ENCODE data around the gene PRXL2A. TPM values are rescaled to one million over a fixed set of nuclear protein-coding genes. Genes with fewer than 3 reads are reported as not detected.

Gene PRXL2A
- total and polyA plus RNA-seq, 10 donors = 12.4 to 20.7 (median 16.0) TPM

DNA sequence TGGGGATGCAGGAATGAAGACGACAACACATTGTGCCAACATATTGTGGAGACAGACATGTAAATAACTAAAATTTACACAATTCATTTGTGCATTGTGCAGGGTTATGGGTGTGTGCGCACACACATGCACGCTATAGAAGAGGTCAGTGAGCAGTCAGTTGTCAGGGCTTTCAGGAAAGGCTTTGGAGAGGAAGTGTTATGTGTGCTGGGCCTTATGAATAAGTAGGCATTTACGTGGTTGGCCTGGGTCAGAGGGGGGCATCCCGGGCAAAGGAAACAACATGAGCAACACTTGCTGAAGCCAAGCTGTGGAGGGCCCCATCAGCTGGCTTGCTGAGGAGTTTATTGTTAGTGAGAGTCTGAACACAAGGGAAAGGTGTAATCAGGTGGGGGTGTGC, 4.1 kb downstream of the PRXL2A start:
- DNase-seq = no peak
- TF ChIP-seq CTCF (IDR thresholded peaks at IDR 0.05 in 8 of 11, conservative IDR thresholded peaks at IDR 0.05 in 3 of 11) (no peak), POLR2AphosphoS5 (IDR thresholded peaks at IDR 0.05) (no peak), POLR2A (IDR thresholded peaks at IDR 0.05) (no peak)
- Histone ChIP-seq H3K27ac (no peak overlapping the region), H3K9me3 (no peaks in the 10 kb centered on the region), H3K36me3 (no peaks in the 10 kb centered on the region), H3K27me3 (replicated peaks in 1 of 7) (peaks cover 0 to 18% (median 3%) of the 10 kb centered on the region in 7 donors), H3K4me3 (no peak overlapping the region), H3K4me1 (peaks cover 0 to 51% (median 23%) of the 10 kb centered on the region in 6 donors)
- intact Hi-C loops (cut with DNase I; ENCODE audit: low total_unique reads) = no loop called here
- 67 to 79% (median 76%) methylated on average over 5 of the region's 5 CpGs for WGBS, 5 donors

- Histone ChIP-seq H3K36me3 (no peaks in the 10 kb centered on the region), H3K27ac (no peak overlapping the region), H3K4me1 (peaks cover 0 to 42% (median 18%) of the 10 kb centered on the region in 6 donors), H3K4me3 (no peak overlapping the region), H3K9me3 (no peaks in the 10 kb centered on the region), H3K27me3 (replicated peaks in 1 of 7) (peaks cover 0 to 9% (median 3%) of the 10 kb centered on the region in 7 donors)
- TF ChIP-seq CTCF (IDR thresholded peaks at IDR 0.05 in 8 of 11, conservative IDR thresholded peaks at IDR 0.05 in 3 of 11) (no peak), POLR2A (IDR thresholded peaks at IDR 0.05) (no peak), POLR2AphosphoS5 (IDR thresholded peaks at IDR 0.05) (no peak)
- no peak for DNase-seq
- WGBS, 5 donors = 65 to 80% (median 76%) methylated on average over 11 to 12 of the region's 12 CpGs
- intact Hi-C loops (cut with DNase I; ENCODE audit: low total_unique reads) = no loop called here
Measured at GRCh38 chr10:80413271-80413996, 5.1 kb downstream of the PRXL2A start.

DNA sequence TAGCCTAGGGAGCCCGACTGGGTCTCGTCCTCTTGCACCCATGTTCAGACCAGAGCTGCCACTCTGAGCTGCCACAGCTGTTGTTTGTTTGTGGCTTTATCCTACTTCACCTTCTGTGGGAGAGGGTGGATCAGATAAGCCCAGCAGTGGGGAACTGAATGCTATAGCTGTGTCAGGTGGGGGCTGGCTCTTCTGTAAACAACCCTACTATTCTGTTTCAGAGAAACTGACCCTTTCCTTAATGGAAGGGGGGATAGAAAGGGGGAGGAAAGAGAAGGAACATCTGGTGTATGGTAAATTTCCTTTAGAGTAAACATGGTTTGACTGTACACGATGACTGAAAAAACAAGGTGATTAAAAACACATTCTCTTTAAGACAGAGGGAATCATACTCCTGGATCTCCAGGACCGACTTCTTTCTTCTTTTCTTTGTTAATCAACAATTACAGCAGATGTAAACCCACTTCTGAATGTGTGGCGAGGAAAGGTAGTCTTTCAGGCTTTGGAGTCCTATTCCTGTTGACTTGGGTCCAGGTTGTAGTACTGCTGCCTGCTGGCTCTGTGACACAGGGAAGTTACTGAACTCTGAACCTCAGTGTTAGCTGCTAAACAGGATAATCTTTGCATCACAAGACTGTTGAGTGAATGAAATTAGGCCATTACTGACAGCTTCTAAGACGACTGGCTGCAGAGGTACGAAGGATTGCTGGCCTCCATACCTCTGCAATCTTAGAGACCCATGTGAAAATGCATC, 6.0 kb downstream of the PRXL2A start:
- Histone ChIP-seq H3K4me3 (no peak overlapping the region), H3K27me3 (replicated peaks in 1 of 7) (no peaks in the 10 kb centered on the region), H3K36me3 (no peaks in the 10 kb centered on the region), H3K9me3 (no peaks in the 10 kb centered on the region), H3K4me1 (peaks cover 0 to 39% (median 11%) of the 10 kb centered on the region in 6 donors), H3K27ac (no peak overlapping the region)
- 77 to 90% (median 84%) methylated on average over 7 of the region's 7 CpGs for WGBS, 5 donors
- intact Hi-C loops (cut with DNase I; ENCODE audit: low total_unique reads) = no loop called here
- TF ChIP-seq POLR2AphosphoS5 (IDR thresholded peaks at IDR 0.05) = no peak
- no peak for DNase-seq

- DNase-seq = no peak
- Histone ChIP-seq H3K9me3 (no peaks in the 10 kb centered on the region), H3K27ac (no peak overlapping the region), H3K36me3 (no peaks in the 10 kb centered on the region), H3K4me1 (peaks cover 0 to 30% (median 5%) of the 10 kb centered on the region in 6 donors), H3K4me3 (no peak overlapping the region), H3K27me3 (replicated peaks in 1 of 7) (no peaks in the 10 kb centered on the region)
- intact Hi-C loops (cut with DNase I; ENCODE audit: low total_unique reads) = no loop called here
- WGBS, 5 donors = 79 to 94% (median 86%) methylated on average over 3 of the region's 3 CpGs
- TF ChIP-seq POLR2AphosphoS5 (IDR thresholded peaks at IDR 0.05) = no peak
Measured at GRCh38 chr10:80415734-80416478, 7.6 kb downstream of the PRXL2A start.

Measured in spleen (tissue), 11 donors.